GM20000 (cell line): Measurements from ENCODE around the gene DACT2.

Experiments
- DNase-seq: peaks from one replicate; pipeline ENCODE4 v3.0.0; 2012; ENCODE audit warnings: low spot score
- TF ChIP-seq, protein P1 (sequence below): IDR thresholded peaks from 2 replicates; pipeline ENCODE4 v1.5.1; 2012; ENCODE audit warnings: mild to moderate bottlenecking, control low read depth; ENCODE audit errors: extremely low read depth, missing control alignments

DACT2 gene

DNA sequence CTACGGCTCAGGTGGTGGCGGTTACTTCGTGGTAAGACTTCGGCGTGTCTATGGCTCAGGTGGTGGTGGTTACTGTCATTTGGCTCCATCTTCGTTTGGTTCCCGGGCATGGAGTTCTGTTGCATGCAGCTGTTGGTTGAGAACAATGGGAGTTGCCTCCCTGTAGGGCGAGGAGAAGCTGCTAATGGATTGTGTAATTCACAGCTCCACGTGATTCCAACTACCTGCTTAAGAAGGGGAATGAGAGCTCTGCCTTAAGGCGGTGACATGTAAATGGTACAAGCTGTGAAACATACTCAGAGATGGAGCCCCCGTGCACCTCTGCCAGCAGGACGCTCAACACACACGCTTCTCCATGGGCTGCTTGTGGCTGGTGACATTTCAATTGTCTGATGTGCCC, 12.4 kb upstream of the DACT2 start:
- DNase-seq: no peak
- TF ChIP-seq, protein P1, sequence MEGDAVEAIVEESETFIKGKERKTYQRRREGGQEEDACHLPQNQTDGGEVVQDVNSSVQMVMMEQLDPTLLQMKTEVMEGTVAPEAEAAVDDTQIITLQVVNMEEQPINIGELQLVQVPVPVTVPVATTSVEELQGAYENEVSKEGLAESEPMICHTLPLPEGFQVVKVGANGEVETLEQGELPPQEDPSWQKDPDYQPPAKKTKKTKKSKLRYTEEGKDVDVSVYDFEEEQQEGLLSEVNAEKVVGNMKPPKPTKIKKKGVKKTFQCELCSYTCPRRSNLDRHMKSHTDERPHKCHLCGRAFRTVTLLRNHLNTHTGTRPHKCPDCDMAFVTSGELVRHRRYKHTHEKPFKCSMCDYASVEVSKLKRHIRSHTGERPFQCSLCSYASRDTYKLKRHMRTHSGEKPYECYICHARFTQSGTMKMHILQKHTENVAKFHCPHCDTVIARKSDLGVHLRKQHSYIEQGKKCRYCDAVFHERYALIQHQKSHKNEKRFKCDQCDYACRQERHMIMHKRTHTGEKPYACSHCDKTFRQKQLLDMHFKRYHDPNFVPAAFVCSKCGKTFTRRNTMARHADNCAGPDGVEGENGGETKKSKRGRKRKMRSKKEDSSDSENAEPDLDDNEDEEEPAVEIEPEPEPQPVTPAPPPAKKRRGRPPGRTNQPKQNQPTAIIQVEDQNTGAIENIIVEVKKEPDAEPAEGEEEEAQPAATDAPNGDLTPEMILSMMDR: no peak

DNA sequence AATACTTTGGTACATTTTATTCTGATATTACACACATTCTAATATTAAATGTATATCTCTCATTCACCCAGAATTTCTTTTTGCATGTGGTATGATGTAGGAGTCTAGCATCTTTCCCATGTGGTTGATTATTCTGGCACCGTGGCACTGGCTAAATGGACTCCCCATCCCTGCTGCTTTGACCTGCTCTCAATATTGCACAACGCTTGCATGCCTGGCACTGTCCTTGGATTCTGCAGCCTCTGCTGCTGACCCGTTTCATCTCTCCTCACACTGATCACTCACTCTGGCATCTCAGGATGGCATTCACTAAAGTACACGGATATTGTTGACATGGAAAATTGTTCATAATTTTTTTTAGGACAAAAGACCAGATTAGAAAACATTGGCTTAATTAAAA, 11.5 kb upstream of the DACT2 start:
- no peak for DNase-seq
- TF ChIP-seq, protein P1: no peak

DNA sequence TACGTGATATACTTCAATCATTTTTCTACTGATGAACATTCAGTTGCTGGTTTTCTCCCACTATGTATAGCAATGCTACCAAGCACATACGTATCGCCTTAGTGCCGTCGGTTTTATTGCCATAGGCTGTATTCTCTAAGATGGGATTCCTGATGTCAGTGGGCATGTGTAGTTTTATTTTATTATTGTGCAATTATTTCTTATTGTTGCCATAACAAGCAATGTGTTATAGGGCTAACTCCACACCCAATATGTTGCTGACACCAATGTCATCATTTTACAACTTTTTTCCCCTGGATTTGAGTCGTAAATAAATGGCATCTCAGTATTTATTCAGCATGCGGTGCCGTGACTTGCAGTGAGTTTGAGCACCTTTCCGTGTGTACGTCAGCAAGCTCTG, 10.8 kb upstream of the DACT2 start:
- TF ChIP-seq, protein P1: no peak
- no peak for DNase-seq

DNA sequence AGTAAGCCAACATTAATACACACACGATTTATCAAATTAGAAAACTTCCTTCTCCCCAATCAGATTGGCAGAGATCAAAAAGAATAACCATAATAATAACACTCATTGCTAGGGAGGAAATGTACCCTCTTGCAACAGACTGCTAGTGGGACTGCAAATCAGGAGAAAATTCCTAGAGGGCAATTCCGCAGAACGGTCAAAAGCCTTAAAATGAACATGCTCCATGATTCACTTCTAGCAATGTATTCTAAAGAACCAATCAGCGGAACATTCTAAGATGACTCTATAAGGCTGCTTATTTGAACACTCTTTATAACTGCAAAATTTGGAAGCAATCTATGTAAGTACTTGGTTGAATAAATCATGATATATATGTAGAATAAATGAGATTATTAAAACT, 8.5 kb upstream of the DACT2 start:
- TF ChIP-seq, protein P1: no peak
- DNase-seq: no peak

DNA sequence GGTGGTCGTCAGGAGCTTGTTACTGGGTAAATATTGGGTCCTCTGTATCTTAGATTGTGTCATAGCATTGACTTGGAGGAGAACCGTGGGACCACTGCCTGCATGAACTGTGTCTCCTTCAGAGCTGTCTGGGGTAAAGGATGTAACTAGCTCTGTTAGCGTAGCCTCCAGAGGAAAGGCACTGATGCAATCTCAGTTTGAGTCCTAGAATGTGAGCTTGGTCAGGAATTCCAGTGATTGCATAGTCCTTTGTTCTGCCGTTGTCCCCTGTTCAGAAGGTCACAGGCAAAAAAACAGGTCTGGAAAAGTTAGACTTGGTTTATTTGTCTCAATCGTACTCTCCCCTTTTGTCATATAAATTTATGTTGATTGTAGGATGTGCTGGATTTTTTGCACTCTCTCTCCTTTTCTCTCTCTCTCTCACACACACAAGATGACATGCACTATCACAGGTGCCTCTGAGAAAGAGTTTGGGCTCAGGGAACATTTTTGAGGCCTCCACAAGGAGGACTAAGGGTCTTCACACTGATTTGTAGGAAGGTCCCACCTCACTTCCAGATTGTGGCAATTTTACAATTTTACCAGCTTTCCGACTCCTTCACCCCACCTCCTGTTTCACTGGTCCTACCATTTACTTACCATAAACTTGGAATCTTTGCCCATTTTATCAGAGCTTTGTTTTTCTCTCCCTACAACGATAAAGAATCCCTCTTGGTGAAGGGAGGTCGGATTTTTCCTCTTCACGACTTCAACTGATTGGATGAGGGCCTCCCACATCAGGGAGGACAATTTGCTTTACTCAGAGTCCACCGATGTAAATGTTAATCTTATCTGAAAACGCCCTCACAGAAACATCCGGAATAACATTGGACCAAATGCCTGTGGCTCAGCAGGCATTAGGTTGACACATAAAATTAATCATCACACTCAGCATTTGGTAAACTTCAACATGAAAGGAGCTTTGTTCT, 7.0 kb upstream of the DACT2 start:
- no peak for DNase-seq
- TF ChIP-seq, protein P1: no peak

DNA sequence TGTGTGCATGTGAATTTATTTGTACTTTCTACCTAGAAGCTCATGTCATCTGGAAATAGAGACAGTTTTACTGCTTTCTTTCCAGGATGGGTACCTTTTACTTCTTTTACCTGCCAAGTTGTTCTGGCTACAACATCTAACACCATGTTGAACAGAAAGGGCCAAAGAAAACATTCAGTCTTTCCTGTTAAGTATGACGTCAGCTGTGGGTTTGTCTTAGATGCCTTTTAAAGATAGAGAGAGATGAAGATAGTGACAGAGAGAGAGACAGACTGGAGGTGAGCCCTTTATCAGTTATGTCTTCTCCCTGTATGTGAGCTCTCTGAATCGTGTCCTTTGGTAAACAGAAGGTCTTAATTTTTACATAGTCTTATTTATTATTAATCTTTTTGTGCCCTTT, 3.4 kb upstream of the DACT2 start:
- DNase-seq: no peak
- TF ChIP-seq, protein P1: no peak

DNA sequence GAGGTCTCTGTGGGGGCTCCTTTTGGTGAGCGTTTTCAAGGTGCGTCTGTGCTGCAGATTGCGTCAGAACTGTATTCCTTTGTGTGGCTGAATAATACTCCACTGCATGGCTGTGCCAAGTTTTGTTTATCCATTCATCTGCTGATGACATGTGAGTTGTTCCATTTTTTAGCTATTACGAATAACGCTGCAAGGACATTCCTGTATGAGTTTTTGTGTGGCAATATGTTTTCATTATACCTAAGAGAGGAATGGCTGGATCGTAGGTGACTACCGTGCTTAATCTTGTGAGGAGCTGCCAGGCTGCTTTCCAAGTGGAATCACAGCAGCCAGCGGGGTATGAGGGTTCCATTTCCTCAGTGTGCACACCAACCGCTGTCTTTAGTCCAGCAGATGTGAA, 1.1 kb upstream of the DACT2 start:
- DNase-seq: no peak
- TF ChIP-seq, protein P1: no peak
